OCI-LY1 (cell line): ENCODE data around the gene C13orf46.

ENCODE experiments used
- H2AFZ ChIP-seq: fragments of 200-600 bp; sonication (generic), shearing (Covaris generic); 2 replicates; pipeline ENCODE4 v1.6.0; 2014; ENCODE audit warnings: antibody characterized with exemption, mild to moderate bottlenecking, low read length
- H3F3A ChIP-seq: fragments of 200-600 bp; sonication (generic), shearing (Covaris generic); 2 replicates; pipeline ENCODE4 v1.6.0; 2014; ENCODE audit warnings: mild to moderate bottlenecking, antibody characterized with exemption, low read length, moderate library complexity; ENCODE audit not compliant: insufficient read depth
- H3K27ac ChIP-seq: fragments of 200-600 bp; sonication (generic); 2 replicates; pipeline ENCODE4 v1.5.1; 2014; ENCODE audit warnings: low read length, mixed run types, mild to moderate bottlenecking, low read depth; ENCODE audit not compliant: poor library complexity, severe bottlenecking
- H3K27me3 ChIP-seq: fragments of 200-600 bp; sonication (generic); 2 replicates; pipeline ENCODE4 v1.6.0; 2014; ENCODE audit warnings: antibody characterized with exemption, mild to moderate bottlenecking, low read length, moderate library complexity; ENCODE audit not compliant: insufficient read depth
- H3K36me3 ChIP-seq: fragments of 200-600 bp; sonication (generic); 2 replicates; pipeline ENCODE4 v1.6.1; 2014; ENCODE audit warnings: mild to moderate bottlenecking, antibody characterized with exemption, low read length, moderate library complexity, mixed read lengths; ENCODE audit not compliant: insufficient read depth
- H3K4me1 ChIP-seq: fragments of 200-600 bp; sonication (generic); 2 replicates; pipeline ENCODE4 v1.5.1; 2014; ENCODE audit warnings: mild to moderate bottlenecking, low read length, moderate library complexity; ENCODE audit not compliant: insufficient read depth, severe bottlenecking
- H3K4me2 ChIP-seq: fragments of 200-600 bp; sonication (generic), shearing (Covaris generic); 2 replicates; pipeline ENCODE4 v1.6.1; 2014; ENCODE audit warnings: low read length
- H3K4me3 ChIP-seq: fragments of 200-600 bp; sonication (generic); 2 replicates; pipeline ENCODE4 v1.5.1; 2014; ENCODE audit warnings: low read length, low read depth, mild to moderate bottlenecking, mixed read lengths; ENCODE audit not compliant: poor library complexity, severe bottlenecking
- H3K79me2 ChIP-seq: fragments of 200-600 bp; shearing (Covaris generic); 2 replicates; pipeline ENCODE4 v1.6.1; 2016; ENCODE audit warnings: mixed run types, low read length, mixed read lengths; ENCODE audit not compliant: insufficient read depth
- H3K9ac ChIP-seq: fragments of 200-600 bp; sonication (generic), shearing (Covaris generic); 2 replicates; pipeline ENCODE4 v1.6.1; 2014; ENCODE audit warnings: mild to moderate bottlenecking, low read length, mixed read lengths
- H3K9me2 ChIP-seq: fragments of 200-600 bp; sonication (generic), shearing (Covaris generic); 2 replicates; pipeline ENCODE4 v1.6.1; 2014; ENCODE audit warnings: low read depth, mild to moderate bottlenecking, low read length, mixed read lengths
- H3K9me3 ChIP-seq: fragments of 200-600 bp; shearing (Covaris generic); 2 replicates; pipeline ENCODE4 v1.6.1; 2014; ENCODE audit warnings: low read length, mixed read lengths
- H4K20me1 ChIP-seq: fragments of 200-600 bp; sonication (generic), shearing (Covaris generic); 2 replicates; pipeline ENCODE4 v1.6.0; 2016; ENCODE audit warnings: mild to moderate bottlenecking, low read length; ENCODE audit not compliant: insufficient read depth
- CTCF ChIP-seq: fragments of 200-600 bp; sonication (generic), shearing (Covaris generic); IDR thresholded peaks from 2 replicates; pipeline ENCODE4 v1.5.1; 2017; ENCODE audit warnings: mild to moderate bottlenecking, antibody characterized with exemption, low read length, moderate library complexity, mixed read lengths
- EZH2 ChIP-seq: fragments of 200-600 bp; sonication (generic), shearing (Covaris generic); IDR thresholded peaks from 2 replicates; pipeline ENCODE4 v1.8.0; 2017; ENCODE audit warnings: borderline replicate concordance, mixed run types, mild to moderate bottlenecking, antibody characterized with exemption, low read length, moderate library complexity, mixed read lengths

The C13orf46 gene

GRCh38 chr13:114017028-114017630, 43.3 kb upstream of the C13orf46 start:
- no peaks in the 10 kb centered on the region for H4K20me1 ChIP-seq
- peaks cover 21% of the 10 kb centered on the region for H3K4me1 ChIP-seq
- peak; percentile 20; the same call in 1 of the 2 replicates for TF ChIP-seq CTCF
- no peak for TF ChIP-seq EZH2

GRCh38 chr13:114016321-114017027, 42.6 kb upstream of the C13orf46 start:
- no peak overlapping the region for H3K27ac ChIP-seq
- H3F3A ChIP-seq: no peaks in the 10 kb centered on the region
- no peaks in the 10 kb centered on the region for H3K79me2 ChIP-seq
- H2AFZ ChIP-seq: no peak overlapping the region
- TF ChIP-seq EZH2: no peak
- TF ChIP-seq CTCF: no peak
- no peak overlapping the region for H3K4me3 ChIP-seq
- peaks cover 78% of the 10 kb centered on the region for H3K36me3 ChIP-seq
- H3K4me1 ChIP-seq: peaks cover 15% of the 10 kb centered on the region
- H3K9me3 ChIP-seq: no peaks in the 10 kb centered on the region
- H3K9ac ChIP-seq: no peak overlapping the region
- no peaks in the 10 kb centered on the region for H3K9me2 ChIP-seq
- H4K20me1 ChIP-seq: no peaks in the 10 kb centered on the region
- H3K27me3 ChIP-seq: no peaks in the 10 kb centered on the region
- H3K4me2 ChIP-seq: no peak overlapping the region

More at GRCh38 chr13:114017028-114017630, 43.3 kb upstream of the C13orf46 start:
- Histone ChIP-seq H3K9me2 (no peaks in the 10 kb centered on the region), H3K4me2 (no peak overlapping the region), H3K4me3 (no peak overlapping the region), H3K27me3 (no peaks in the 10 kb centered on the region), H3K9ac (no peak overlapping the region), H3F3A (no peaks in the 10 kb centered on the region), H2AFZ (no peak overlapping the region), H3K36me3 (peaks cover 79% of the 10 kb centered on the region), H3K9me3 (no peaks in the 10 kb centered on the region), H3K79me2 (no peaks in the 10 kb centered on the region), H3K27ac (no peak overlapping the region)

GRCh38 chr13:114015969-114016295, 42.1 kb upstream of the C13orf46 start:
- no peak overlapping the region for H2AFZ ChIP-seq
- H4K20me1 ChIP-seq: no peaks in the 10 kb centered on the region
- H3F3A ChIP-seq: peaks cover 2% of the 10 kb centered on the region; the same call in 1 of the 2 replicates
- H3K4me3 ChIP-seq: no peak overlapping the region
- H3K27ac ChIP-seq: no peak overlapping the region
- peaks cover 9% of the 10 kb centered on the region for H3K4me1 ChIP-seq
- H3K79me2 ChIP-seq: no peaks in the 10 kb centered on the region
- no peaks in the 10 kb centered on the region for H3K27me3 ChIP-seq
- H3K9me2 ChIP-seq: no peaks in the 10 kb centered on the region
- H3K4me2 ChIP-seq: no peak overlapping the region
- no peaks in the 10 kb centered on the region for H3K9me3 ChIP-seq
- TF ChIP-seq CTCF (no peak), EZH2 (no peak)
- H3K9ac ChIP-seq: no peak overlapping the region
- peaks cover 80% of the 10 kb centered on the region for H3K36me3 ChIP-seq
